ENCODE results near the gene TLE4.

The TLE4 gene

GRCh38 chr9:79667817-79668436, 96.2 kb downstream of the TLE4 start:
- peak; percentile 97 for DNase-seq

- DNase-seq = no peak
Observed at GRCh38 chr9:79668956-79669355, 97.2 kb downstream of the TLE4 start.

GRCh38 chr9:79670269-79670961, 98.7 kb downstream of the TLE4 start:
- no peak for DNase-seq

GRCh38 chr9:79671558-79671957, 99.8 kb downstream of the TLE4 start:
- DNase-seq = no peak

GRCh38 chr9:79672236-79672635, 100.5 kb downstream of the TLE4 start:
- no peak for DNase-seq

GRCh38 chr9:79672891-79673290, 101.1 kb downstream of the TLE4 start:
- DNase-seq = no peak

- no peak for DNase-seq
Observed at GRCh38 chr9:79673614-79674013, 101.8 kb downstream of the TLE4 start.

- DNase-seq = no peak
Observed at GRCh38 chr9:79674052-79674777, 102.5 kb downstream of the TLE4 start.

GRCh38 chr9:79681576-79681975, 109.8 kb downstream of the TLE4 start:
- DNase-seq = no peak

GRCh38 chr9:79682076-79682736, 110.4 kb downstream of the TLE4 start:
- no peak for DNase-seq

- no peak for DNase-seq
Observed at GRCh38 chr9:79684059-79684458, 112.3 kb downstream of the TLE4 start.

GRCh38 chr9:79684711-79685575, 113.2 kb downstream of the TLE4 start:
- no peak for DNase-seq

GRCh38 chr9:79685577-79685976, 113.8 kb downstream of the TLE4 start:
- DNase-seq = no peak

GRCh38 chr9:79686381-79687130, 114.8 kb downstream of the TLE4 start:
- no peak for DNase-seq

GRCh38 chr9:79687131-79687447, 115.3 kb downstream of the TLE4 start:
- no peak for DNase-seq

- DNase-seq = no peak
Observed at GRCh38 chr9:79688363-79688762, 116.6 kb downstream of the TLE4 start.

- DNase-seq = no peak
Observed at GRCh38 chr9:79689576-79689975, 117.8 kb downstream of the TLE4 start.

- DNase-seq = no peak
Observed at GRCh38 chr9:79691496-79691895, 119.7 kb downstream of the TLE4 start.

- no peak for DNase-seq
Observed at GRCh38 chr9:79692857-79693571, 121.2 kb downstream of the TLE4 start.

- DNase-seq = no peak
Observed at GRCh38 chr9:79693750-79694149, 122.0 kb downstream of the TLE4 start.

GRCh38 chr9:79694208-79694607, 122.4 kb downstream of the TLE4 start:
- no peak for DNase-seq

Data from NCI-H2081 treated with DMSO at 0.1 percent for 48 hours (cell line).